Left kidney (tissue), 2 donors: ENCODE measurements around the gene LONRF3. TPM values are rescaled to one million over a fixed set of nuclear protein-coding genes. Genes with fewer than 3 reads are reported as not detected.
"Not testable (repeated sequence)": the region's sequence is repeated elsewhere in the genome, so short reads cannot be mapped to it uniquely, and the experiment has no call there.

Experiments
- DNase-seq: peaks from one replicate; pipeline ENCODE4 v3.0.0-alpha.2; 2013
- polyA plus RNA-seq: library from polyadenylated mRNA; unstranded; fragments of 120-200 nt; gene quantifications from one replicate; pipeline ENCODE4 v1.2.1, GENCODE V29; 2013; ENCODE audit not compliant: insufficient read length

Gene LONRF3
- polyA plus RNA-seq, 1 donor = 0.85 TPM

GRCh38 chrX:118983513-118983912, 9.1 kb downstream of the LONRF3 start:
- DNase-seq = no peak

DNA sequence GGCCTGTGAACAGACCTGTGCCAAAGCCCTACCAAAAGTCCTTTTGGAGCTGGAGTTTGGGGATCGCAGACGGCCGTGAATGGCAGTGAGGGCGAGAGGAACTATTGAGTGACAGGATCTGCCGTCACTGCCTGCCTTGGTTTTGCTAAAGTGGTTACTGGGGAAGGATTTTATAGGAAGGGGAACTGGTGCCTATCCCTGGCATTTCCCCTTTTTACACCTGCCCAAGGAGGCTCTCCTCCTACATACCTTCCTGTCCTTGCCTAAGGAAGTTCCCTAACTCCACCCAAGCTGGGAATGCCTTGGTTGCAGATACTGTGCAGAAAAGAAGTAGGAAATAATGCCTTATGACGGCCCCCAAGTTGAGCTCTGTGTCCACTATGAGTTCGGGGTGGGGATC, 14.5 kb downstream of the LONRF3 start:
- no peak for DNase-seq

- no peak for DNase-seq
Measured at GRCh38 chrX:118989886-118990285, 15.5 kb downstream of the LONRF3 start.

- no peak for DNase-seq
Measured at GRCh38 chrX:118990512-118991227, 16.3 kb downstream of the LONRF3 start.

GRCh38 chrX:118992441-118993121, 18.2 kb downstream of the LONRF3 start:
- DNase-seq = not testable (repeated sequence)

GRCh38 chrX:119003462-119003861, 29.0 kb downstream of the LONRF3 start:
- no peak for DNase-seq

DNA sequence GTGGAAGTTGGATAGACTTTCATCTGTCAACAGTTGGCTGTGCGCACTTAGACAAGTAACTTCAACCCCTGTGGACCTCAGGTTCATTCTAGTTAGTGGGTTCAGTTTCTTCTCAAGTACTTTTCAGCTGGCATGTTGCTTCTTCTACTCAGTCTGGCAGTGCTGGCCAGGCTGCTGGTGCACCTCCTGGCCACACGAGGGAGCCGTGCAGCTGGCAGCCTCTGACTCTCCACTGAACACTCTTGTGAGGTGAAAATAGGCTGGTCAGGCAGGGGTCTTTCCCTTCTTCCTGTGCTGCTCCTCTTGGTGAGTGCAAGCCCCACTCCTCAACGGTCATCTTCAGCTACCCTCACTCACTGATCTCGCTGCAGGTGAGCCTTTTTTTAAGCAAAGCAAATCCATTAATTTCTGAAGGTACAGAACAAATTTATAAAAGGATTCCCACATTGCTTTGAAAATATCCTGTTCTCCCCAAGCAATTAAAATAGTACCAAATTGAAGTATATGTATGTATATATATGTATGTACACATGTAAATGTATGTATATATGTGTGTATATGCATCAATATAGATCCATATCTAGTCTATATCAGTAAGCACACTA, 30.6 kb downstream of the LONRF3 start:
- DNase-seq = peak; percentile 14

DNA sequence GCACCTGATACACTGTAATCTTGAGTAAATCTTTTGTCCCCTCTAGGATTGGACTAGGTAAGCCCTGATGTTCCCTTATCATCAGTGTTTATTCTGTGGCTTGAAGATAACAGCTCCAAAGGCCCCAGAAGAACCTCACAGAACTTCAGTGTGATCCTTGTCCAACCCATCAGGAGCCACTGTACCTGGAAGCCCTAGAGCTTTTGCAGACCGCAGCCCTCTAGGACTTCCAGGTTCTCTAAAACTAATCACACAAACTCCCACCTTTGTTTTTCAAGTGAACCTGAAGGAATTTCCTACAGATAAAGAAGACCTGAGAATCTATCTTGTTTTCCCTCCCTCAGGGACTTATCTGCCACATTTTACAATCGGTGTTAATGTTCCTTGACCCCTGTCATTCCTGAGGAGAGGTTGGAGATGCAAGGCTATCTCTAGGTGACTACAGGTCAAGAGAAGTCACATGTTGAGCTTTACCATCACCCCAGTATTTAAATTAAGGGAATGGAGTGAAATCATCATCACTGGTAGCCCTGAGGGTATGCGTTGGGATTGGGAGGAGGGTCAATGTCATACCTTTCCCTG, 32.9 kb downstream of the LONRF3 start:
- DNase-seq = no peak

GRCh38 chrX:119008110-119008744, 33.8 kb downstream of the LONRF3 start:
- peak; percentile 15 for DNase-seq

DNA sequence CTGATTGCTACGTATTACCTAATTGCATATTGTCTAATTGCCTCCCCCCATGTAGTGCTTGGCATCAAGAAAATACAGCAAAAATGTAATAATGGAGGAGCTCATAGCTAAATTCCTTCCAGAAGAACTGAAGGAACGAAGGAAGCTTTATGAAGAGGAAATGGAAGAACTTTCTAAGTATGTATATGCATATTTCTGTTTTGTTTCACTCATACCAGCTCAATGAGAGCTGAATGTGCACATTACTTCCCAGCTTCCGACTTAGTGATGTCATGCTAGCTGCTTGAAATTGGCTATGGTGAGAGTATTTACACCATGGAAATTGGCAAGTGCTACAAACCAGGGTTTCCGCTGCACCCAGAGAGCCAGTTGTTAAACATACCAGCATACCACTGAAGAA, 34.7 kb downstream of the LONRF3 start:
- DNase-seq = no peak

- DNase-seq = no peak
Measured at GRCh38 chrX:119010491-119010890, 36.1 kb downstream of the LONRF3 start.

DNA sequence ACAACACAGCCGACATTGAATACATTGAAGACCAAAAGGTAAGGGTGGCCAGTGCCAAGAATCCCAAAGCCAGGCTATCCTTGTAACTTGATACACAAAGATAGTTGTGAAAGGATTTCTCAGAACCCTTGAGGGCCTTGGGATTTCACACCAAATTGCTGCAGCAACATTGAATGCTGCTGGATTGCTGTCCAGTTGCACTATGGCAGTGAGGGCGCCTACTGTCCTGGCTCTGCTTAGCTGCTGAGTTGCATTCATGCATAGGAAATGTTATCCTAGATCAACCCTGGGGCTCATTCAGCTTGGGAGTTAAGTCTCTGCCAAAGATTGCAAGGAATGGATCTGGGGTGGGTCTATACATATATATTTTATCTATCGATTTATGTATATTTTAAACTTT, 38.7 kb downstream of the LONRF3 start:
- DNase-seq = no peak

DNA sequence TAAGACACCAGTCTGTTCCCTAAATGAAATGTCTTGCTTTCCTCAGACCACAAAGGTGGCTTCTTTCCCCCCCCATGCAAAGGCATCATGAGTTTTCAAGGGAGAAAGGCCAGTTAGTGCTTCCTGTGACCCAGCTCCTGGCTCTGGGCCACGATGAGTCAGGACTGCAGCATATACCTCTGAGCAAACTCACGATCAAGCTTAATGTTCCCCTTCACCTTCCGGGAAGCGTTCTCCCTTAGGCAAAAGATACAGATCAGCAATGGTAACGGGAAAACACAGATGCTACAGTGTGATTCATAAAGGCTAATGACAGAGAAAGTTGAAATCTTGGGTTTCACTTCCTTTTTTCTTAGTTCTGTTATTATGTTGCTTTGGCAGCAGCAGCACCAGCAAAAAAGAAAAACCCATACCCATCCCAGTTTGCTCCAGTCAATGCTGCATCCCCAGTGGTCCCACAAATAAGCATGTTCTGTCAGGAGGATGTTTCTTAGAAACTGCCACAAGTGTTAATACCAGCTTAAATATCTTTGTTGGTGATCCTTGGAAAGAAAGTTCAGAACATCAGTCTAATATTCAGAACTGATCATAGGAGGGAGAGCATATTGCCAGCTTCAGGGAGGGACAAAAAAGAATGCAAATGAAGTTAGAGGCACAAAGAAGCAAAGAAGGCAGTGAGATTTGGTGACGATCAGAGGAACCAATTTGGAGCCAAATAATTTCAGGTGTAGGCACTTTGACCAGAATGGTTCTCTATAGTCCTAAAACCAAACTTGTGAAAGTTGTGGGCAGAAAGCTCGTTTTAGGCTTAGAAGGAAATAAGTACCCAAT, 41.2 kb downstream of the LONRF3 start:
- DNase-seq = no peak

DNA sequence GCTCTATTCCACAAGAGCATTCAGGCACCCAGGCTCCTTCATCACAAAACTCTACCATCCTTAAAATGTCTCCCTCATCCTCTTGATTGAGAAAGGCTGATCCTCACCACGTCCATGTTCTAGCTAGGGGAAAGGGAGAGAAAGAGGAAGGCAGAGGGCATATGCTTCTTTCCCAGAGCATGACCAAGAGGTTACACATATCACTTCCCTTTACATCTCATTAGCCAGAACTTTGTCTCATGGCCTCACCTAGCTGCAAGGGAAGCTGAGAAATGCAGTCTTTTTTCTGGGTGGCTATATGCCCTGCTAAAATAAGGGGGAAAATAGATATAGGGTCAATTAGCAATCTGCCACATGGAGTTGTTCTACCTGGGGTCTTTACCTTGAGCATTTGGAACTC, 42.7 kb downstream of the LONRF3 start:
- no peak for DNase-seq

DNA sequence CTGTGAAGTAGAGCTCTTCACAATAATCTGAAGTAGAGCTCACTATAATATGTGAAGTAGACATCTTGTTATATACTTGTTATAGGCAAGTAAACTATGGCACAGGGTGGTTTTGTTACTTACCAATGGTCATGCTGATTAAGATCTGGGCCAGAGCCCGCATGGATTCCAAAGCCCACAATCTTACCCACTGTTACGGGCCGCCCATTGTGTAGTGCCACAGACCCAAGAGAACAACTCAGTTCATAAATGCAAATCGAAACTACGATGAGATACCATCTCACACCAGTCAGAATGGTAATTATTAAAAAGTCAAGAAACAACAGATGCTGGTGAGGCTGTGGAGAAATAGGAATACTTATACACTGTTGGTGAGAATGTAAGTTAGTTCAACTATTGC, 51.5 kb downstream of the LONRF3 start:
- DNase-seq = no peak

- DNase-seq = not testable (repeated sequence)
Measured at GRCh38 chrX:119026344-119026743, 51.9 kb downstream of the LONRF3 start.

- DNase-seq = not testable (repeated sequence)
Measured at GRCh38 chrX:119027960-119028732, 53.7 kb downstream of the LONRF3 start.

GRCh38 chrX:119028733-119029330, 54.4 kb downstream of the LONRF3 start:
- no peak for DNase-seq

DNA sequence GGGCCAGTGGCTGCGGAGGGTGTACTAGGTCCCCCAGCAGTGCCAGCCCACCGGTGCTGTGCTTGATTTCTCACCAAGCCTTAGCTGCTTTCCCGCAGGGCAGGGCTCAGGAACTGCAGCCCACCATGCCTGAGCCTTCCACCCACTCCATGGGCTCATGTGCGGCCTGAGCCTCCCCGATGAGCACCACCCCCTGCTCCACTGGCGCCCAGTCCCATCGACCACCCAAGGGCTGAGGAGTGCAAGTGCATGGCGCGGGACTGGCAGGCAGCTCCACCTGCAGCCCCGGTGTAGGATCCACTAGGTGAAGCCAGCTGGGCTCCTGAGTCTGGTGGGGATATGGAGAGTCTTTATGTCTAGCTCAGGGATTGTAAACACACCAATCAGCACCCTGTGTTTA, 55.2 kb downstream of the LONRF3 start:
- not testable (repeated sequence) for DNase-seq

GRCh38 chrX:119030990-119031389, 56.6 kb downstream of the LONRF3 start:
- DNase-seq = no peak
